ENCODE data around the gene ATP8B4.

DNA sequence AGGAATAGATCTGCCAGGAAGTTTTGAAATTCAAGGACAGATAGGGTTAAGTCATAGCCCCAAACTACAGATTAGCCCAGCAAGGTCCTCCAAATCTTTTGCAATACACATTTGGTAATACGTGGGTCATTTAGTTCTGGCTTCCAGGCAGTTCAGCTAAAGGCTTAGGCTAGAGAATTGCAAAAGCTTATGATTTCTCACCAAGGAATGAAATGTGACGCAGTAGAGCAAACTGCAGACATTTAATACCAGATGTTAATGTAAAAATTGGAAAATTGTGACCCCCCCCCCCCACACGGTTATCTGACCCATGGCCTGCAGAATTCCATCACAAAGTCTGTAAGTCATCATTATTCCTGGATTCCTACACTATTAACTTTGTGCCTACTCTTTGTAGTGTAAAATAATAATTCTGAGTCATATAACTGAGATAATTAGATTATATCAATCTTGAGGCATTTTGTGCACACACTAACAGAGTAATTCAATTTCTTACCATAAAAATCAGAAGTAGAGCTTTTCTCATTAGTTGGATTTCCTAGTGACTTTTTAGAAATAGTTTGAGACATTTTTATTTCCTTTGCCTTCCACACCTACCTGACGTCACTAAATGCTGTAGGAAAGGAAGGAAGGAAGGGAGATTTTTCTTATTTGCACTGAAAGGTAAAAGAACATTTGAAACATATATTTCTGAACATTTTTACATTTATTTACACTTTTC lies 263.0 kb downstream of the ATP8B4 start:
- TF ChIP-seq, protein P1, sequence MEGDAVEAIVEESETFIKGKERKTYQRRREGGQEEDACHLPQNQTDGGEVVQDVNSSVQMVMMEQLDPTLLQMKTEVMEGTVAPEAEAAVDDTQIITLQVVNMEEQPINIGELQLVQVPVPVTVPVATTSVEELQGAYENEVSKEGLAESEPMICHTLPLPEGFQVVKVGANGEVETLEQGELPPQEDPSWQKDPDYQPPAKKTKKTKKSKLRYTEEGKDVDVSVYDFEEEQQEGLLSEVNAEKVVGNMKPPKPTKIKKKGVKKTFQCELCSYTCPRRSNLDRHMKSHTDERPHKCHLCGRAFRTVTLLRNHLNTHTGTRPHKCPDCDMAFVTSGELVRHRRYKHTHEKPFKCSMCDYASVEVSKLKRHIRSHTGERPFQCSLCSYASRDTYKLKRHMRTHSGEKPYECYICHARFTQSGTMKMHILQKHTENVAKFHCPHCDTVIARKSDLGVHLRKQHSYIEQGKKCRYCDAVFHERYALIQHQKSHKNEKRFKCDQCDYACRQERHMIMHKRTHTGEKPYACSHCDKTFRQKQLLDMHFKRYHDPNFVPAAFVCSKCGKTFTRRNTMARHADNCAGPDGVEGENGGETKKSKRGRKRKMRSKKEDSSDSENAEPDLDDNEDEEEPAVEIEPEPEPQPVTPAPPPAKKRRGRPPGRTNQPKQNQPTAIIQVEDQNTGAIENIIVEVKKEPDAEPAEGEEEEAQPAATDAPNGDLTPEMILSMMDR (IDR thresholded peaks at IDR 0.05; ENCODE audit: low read length), result no peak
- no peak for TF ChIP-seq EZH2 (IDR thresholded peaks at IDR 0.05; ENCODE audit: borderline replicate concordance, low read length)
